ENCODE measurements around the gene LURAP1L. TPM values are rescaled to one million over a fixed set of nuclear protein-coding genes. Genes with fewer than 3 reads are reported as not detected.

The LURAP1L gene
- total RNA-seq, 1 experiment from 2014 or later = not detected

DNA sequence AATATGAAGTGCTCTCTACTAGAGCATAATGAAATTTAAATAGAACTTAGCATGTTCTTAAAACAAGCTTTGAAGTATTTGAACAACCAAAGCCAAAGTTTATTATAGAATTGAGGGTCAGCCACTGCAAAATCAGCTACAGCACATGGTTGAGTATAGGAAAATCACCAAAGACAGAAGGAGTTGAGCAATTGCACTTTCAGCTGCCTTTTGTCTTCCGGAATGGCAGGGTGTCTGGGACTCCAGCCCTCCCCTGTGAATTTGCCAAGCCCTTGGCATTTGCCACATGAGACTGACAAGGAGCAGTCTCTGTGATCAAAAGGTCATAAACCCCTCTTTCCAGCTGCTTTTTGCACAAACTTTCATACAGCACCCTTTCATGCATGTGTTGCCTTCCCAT lies 8.5 kb upstream of the LURAP1L start:
- Histone ChIP-seq H3K4me2 (ENCODE audit: low read depth, low read length, poor library complexity, severe bottlenecking) (no peak overlapping the region), H3K4me3 (ENCODE audit: low read length) (no peak overlapping the region), H3K36me3 (ENCODE audit: insufficient read depth, low read length) (no peaks in the 10 kb centered on the region), H3K4me1 (ENCODE audit: low read length) (no peaks in the 10 kb centered on the region), H3K27ac (ENCODE audit: low read length) (no peak overlapping the region), H3K9ac (ENCODE audit: low read length) (no peak overlapping the region), H3K79me2 (ENCODE audit: low read length) (no peaks in the 10 kb centered on the region), H4K20me1 (ENCODE audit: insufficient read depth, low read depth, low read length) (no peaks in the 10 kb centered on the region), H3K9me2 (replicated peaks; ENCODE audit: insufficient read depth, low read length) (no peaks in the 10 kb centered on the region), H3K27me3 (ENCODE audit: low read length) (no peaks in the 10 kb centered on the region), H2AFZ (ENCODE audit: low read length) (no peak overlapping the region), H3K9me3 (ENCODE audit: low read length) (peaks cover 3% of the 10 kb centered on the region; the same call in 1 of the 2 replicates)
- DNase-seq = no peak

DNA sequence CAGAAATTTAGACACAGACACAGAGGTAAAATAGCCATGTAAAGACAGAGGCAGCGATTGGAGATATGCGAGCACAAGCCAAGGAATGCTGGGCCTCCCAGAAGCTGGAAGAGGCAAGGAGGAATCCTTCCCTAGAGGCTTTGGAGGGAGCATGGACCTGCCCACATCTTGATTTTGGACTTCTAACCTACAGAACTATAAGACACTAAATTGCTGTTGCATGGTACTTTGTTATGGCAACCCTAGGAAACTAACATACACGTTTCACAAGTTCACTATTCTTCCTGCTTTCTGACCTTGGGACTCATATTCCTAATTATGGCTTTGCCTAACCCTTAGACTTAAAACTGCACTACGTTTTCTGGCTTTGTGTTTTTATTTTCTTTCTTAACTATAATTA lies 4.6 kb upstream of the LURAP1L start:
- Histone ChIP-seq H3K4me3 (ENCODE audit: low read length) (no peak overlapping the region), H3K36me3 (ENCODE audit: insufficient read depth, low read length) (no peaks in the 10 kb centered on the region), H3K79me2 (ENCODE audit: low read length) (no peaks in the 10 kb centered on the region), H3K9me2 (replicated peaks; ENCODE audit: insufficient read depth, low read length) (no peaks in the 10 kb centered on the region), H2AFZ (ENCODE audit: low read length) (no peak overlapping the region), H3K9me3 (ENCODE audit: low read length) (peaks cover 3% of the 10 kb centered on the region; the same call in 1 of the 2 replicates), H3K4me2 (ENCODE audit: low read depth, low read length, poor library complexity, severe bottlenecking) (no peak overlapping the region), H3K27me3 (ENCODE audit: low read length) (no peaks in the 10 kb centered on the region), H3K9ac (ENCODE audit: low read length) (no peak overlapping the region), H3K27ac (ENCODE audit: low read length) (no peak overlapping the region), H4K20me1 (ENCODE audit: insufficient read depth, low read depth, low read length) (no peaks in the 10 kb centered on the region), H3K4me1 (ENCODE audit: low read length) (no peaks in the 10 kb centered on the region)
- DNase-seq = no peak

DNA sequence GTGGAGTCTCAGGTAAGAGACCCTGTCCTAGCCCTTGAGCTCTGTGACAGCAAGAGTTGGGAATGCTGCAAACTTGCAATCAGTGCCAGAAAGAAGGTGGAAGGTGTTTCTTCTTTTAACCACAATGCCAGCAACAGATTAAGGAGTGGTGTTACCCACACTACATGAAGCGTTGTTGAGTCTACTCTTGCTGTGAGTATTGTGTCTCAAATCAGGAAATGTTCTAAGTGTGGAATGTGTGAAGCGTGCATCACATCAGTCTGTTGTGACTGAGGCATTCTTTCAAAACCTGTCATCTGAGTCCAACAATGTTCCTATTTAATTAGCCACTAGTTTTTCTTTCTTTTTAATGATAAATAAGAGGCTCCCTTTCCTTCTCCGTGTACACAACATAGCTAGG lies 2.9 kb upstream of the LURAP1L start:
- H3K4me2 ChIP-seq (ENCODE audit: low read depth, low read length, poor library complexity, severe bottlenecking) = no peak overlapping the region
- no peak overlapping the region for H2AFZ ChIP-seq (ENCODE audit: low read length)
- DNase-seq = no peak
- peaks cover 3% of the 10 kb centered on the region; the same call in 1 of the 2 replicates for H3K9me3 ChIP-seq (ENCODE audit: low read length)
- H4K20me1 ChIP-seq (ENCODE audit: insufficient read depth, low read depth, low read length) = no peaks in the 10 kb centered on the region
- no peaks in the 10 kb centered on the region for H3K4me1 ChIP-seq (ENCODE audit: low read length)
- no peaks in the 10 kb centered on the region for H3K36me3 ChIP-seq (ENCODE audit: insufficient read depth, low read length)
- H3K4me3 ChIP-seq (ENCODE audit: low read length) = no peak overlapping the region
- no peak overlapping the region for H3K9ac ChIP-seq (ENCODE audit: low read length)
- H3K27me3 ChIP-seq (ENCODE audit: low read length) = no peaks in the 10 kb centered on the region
- no peaks in the 10 kb centered on the region for H3K79me2 ChIP-seq (ENCODE audit: low read length)
- H3K27ac ChIP-seq (ENCODE audit: low read length) = no peak overlapping the region
- no peaks in the 10 kb centered on the region for H3K9me2 ChIP-seq (replicated peaks; ENCODE audit: insufficient read depth, low read length)

DNA sequence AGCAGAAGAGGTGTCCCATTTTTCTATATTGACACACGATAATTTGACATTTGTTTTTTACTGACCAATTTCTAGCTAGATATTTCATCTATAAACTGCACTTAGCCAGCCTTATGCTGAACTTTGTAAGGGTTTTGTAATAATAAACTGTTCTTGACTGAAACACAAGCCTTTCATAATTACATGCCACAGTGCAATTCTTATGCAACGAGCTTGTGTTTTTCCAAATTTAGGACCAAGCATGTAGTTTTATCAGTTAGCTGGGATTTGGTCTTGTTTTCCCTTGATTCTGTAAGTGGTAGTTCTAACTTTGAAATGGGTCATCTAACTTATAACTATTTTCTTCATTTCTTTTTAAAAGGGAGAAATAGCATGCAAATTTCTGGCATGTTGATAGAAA lies 1.3 kb upstream of the LURAP1L start:
- Histone ChIP-seq H3K9ac (ENCODE audit: low read length) (no peak overlapping the region), H4K20me1 (ENCODE audit: insufficient read depth, low read depth, low read length) (no peaks in the 10 kb centered on the region), H3K9me2 (replicated peaks; ENCODE audit: insufficient read depth, low read length) (no peaks in the 10 kb centered on the region), H3K4me2 (ENCODE audit: low read depth, low read length, poor library complexity, severe bottlenecking) (no peak overlapping the region), H3K4me1 (ENCODE audit: low read length) (no peaks in the 10 kb centered on the region), H3K79me2 (ENCODE audit: low read length) (no peaks in the 10 kb centered on the region), H3K36me3 (ENCODE audit: insufficient read depth, low read length) (no peaks in the 10 kb centered on the region), H3K27me3 (ENCODE audit: low read length) (no peaks in the 10 kb centered on the region), H3K4me3 (ENCODE audit: low read length) (no peak overlapping the region), H3K27ac (ENCODE audit: low read length) (no peak overlapping the region), H3K9me3 (ENCODE audit: low read length) (peaks cover under 1% of the 10 kb centered on the region; the same call in 1 of the 2 replicates), H2AFZ (ENCODE audit: low read length) (no peak overlapping the region)
- no peak for DNase-seq

DNA sequence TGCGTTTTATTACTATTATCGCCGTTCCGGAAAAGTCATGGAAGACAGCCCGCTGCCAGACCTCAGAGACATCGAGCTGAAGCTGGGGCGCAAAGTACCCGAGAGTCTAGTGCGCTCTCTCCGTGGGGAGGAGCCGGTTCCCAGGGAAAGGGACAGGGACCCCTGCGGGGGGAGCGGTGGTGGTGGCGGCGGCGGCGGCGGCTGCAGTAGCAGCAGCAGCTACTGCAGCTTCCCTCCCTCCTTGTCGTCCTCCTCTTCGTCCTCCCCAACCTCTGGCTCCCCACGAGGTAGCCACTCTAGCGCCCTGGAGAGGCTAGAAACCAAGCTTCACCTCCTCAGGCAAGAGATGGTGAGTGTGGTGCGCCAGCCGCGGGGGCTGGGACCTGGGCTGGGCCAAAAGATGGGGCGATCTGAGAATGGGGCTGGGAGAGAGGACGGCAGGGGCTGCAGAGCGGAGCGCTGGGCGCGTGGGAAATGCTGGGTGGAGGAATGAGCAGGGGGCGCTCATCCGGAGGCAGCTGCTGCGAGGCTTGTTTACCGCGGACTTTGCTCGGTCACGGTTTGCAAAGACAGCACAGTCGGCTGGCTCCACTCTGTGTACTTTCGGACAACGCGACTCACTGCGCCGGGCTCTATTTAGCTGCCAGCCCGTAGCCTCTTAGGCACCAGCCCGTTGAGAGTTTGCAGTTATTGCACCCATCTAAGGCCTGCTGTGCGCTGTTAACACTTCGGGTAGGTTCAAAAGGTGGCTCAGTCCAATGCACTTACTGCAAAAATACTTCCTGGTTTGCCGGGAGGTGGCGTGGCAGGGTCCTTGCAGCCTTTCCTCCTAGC lies 1.1 kb downstream of the LURAP1L start:
- Histone ChIP-seq H3K4me1 (ENCODE audit: low read length) (no peaks in the 10 kb centered on the region), H3K79me2 (ENCODE audit: low read length) (no peaks in the 10 kb centered on the region), H4K20me1 (ENCODE audit: insufficient read depth, low read depth, low read length) (no peaks in the 10 kb centered on the region), H3K4me3 (ENCODE audit: low read length) (no peak overlapping the region), H3K36me3 (ENCODE audit: insufficient read depth, low read length) (no peaks in the 10 kb centered on the region), H3K9me3 (ENCODE audit: low read length) (no peaks in the 10 kb centered on the region), H3K4me2 (ENCODE audit: low read depth, low read length, poor library complexity, severe bottlenecking) (no peak overlapping the region), H3K9ac (ENCODE audit: low read length) (no peak overlapping the region), H3K9me2 (replicated peaks; ENCODE audit: insufficient read depth, low read length) (no peaks in the 10 kb centered on the region), H3K27me3 (ENCODE audit: low read length) (no peaks in the 10 kb centered on the region), H2AFZ (ENCODE audit: low read length) (no peak overlapping the region), H3K27ac (ENCODE audit: low read length) (no peak overlapping the region)
- no peak for DNase-seq

DNA sequence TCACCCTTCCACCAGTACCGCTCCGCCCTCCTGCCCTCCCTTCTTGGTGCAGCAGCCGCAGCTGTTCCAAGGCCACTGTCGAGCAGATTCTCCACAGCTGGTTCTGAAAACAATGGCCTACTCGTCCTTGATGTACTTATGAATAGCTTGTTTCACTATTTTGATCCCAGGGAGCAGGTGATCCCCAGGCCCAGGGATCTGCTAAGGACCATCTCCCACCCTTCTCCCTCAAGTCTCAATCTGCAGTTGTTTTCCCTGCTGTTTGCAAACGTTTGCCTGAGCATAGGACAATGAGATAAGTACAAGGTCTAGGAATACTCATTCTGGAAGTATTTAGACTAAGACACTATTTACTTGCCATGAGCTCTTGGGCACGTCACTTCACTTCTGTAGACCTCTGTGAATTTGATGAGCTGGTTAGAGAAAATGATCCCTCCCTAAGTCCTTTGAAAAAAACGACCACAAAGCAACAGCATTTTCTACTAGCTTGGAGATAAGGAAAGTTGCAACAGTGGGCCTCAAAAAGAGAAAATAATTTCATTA lies 1.8 kb downstream of the LURAP1L start:
- H4K20me1 ChIP-seq (ENCODE audit: insufficient read depth, low read depth, low read length) = no peaks in the 10 kb centered on the region
- DNase-seq = no peak
- H3K9me2 ChIP-seq (replicated peaks; ENCODE audit: insufficient read depth, low read length) = no peaks in the 10 kb centered on the region
- no peaks in the 10 kb centered on the region for H3K9me3 ChIP-seq (ENCODE audit: low read length)
- no peaks in the 10 kb centered on the region for H3K36me3 ChIP-seq (ENCODE audit: insufficient read depth, low read length)
- no peak overlapping the region for H3K9ac ChIP-seq (ENCODE audit: low read length)
- H3K4me2 ChIP-seq (ENCODE audit: low read depth, low read length, poor library complexity, severe bottlenecking) = no peak overlapping the region
- H3K4me3 ChIP-seq (ENCODE audit: low read length) = no peak overlapping the region
- no peak overlapping the region for H2AFZ ChIP-seq (ENCODE audit: low read length)
- H3K4me1 ChIP-seq (ENCODE audit: low read length) = no peaks in the 10 kb centered on the region
- no peaks in the 10 kb centered on the region for H3K27me3 ChIP-seq (ENCODE audit: low read length)
- no peaks in the 10 kb centered on the region for H3K79me2 ChIP-seq (ENCODE audit: low read length)
- H3K27ac ChIP-seq (ENCODE audit: low read length) = no peak overlapping the region

DNA sequence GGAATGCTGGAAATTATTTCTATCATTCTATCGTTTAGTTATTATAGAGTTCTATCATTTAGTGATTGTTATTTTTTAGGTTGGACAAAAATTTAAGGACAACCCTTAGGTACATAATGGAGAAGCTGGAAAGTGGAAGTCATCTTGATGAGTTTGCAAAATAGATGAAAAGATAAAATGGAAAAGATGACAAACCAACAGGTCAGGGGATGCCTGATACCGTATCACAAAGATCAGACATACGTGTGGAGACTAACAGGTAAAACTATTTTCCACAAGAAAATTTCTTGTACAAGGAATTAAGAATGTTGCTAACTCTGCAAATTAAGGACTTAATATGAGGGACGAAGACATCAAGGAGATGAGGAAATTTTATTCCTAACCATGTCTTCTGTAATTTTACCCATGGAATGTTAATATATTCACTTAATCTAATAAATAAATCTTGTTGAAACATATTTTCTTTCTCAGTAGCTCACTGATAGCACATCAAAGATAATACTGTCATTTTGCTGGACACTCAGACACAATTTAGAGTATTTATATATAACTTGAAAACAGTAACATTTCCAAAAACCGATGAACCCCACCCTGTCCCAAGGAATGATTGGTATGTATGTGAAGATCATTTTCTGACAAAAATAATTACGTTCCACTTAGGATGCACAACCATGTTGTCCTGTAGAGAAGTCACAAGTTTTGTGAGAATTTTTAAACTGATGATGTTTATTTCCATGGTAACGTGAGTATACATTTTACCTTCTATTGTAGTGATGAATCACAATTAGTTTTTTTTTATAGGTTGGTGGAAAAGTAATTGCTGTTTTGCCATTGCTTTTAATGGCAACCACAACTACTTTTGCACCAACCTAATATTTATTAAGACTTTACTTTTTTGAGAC lies 2.6 kb downstream of the LURAP1L start:
- no peak overlapping the region for H2AFZ ChIP-seq (ENCODE audit: low read length)
- no peak overlapping the region for H3K4me2 ChIP-seq (ENCODE audit: low read depth, low read length, poor library complexity, severe bottlenecking)

DNA sequence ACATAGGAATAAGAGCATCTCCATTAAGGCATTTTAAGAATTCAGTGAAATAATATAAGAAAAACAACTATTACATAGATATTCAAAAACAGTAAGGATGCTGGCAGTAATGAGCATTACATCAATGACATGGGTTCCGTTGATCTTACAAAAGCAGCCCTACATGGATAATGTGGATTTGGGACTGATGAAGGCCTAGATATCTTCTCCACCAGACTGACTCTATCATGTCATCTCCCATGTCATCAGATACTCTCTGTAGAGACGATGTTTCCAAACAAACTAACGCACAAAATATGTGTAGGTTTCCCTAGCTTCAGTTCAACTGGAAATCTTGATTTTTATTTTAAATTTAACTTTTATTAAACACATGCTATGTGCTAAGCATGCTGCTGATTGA lies 3.6 kb downstream of the LURAP1L start:
- Histone ChIP-seq H3K4me1 (ENCODE audit: low read length) (no peaks in the 10 kb centered on the region), H4K20me1 (ENCODE audit: insufficient read depth, low read depth, low read length) (no peaks in the 10 kb centered on the region), H3K27me3 (ENCODE audit: low read length) (no peaks in the 10 kb centered on the region), H3K36me3 (ENCODE audit: insufficient read depth, low read length) (no peaks in the 10 kb centered on the region), H3K27ac (ENCODE audit: low read length) (no peak overlapping the region), H3K4me2 (ENCODE audit: low read depth, low read length, poor library complexity, severe bottlenecking) (no peak overlapping the region), H3K9ac (ENCODE audit: low read length) (no peak overlapping the region), H3K79me2 (ENCODE audit: low read length) (no peaks in the 10 kb centered on the region), H2AFZ (ENCODE audit: low read length) (no peak overlapping the region), H3K9me3 (ENCODE audit: low read length) (peaks cover 11% of the 10 kb centered on the region; the same call in 1 of the 2 replicates), H3K9me2 (replicated peaks; ENCODE audit: insufficient read depth, low read length) (no peaks in the 10 kb centered on the region), H3K4me3 (ENCODE audit: low read length) (no peak overlapping the region)
- DNase-seq = no peak

More for the DNA sequence above, 2.6 kb downstream of the LURAP1L start:
- Histone ChIP-seq H3K4me1 (ENCODE audit: low read length) (no peaks in the 10 kb centered on the region), H3K36me3 (ENCODE audit: insufficient read depth, low read length) (no peaks in the 10 kb centered on the region), H4K20me1 (ENCODE audit: insufficient read depth, low read depth, low read length) (no peaks in the 10 kb centered on the region), H3K9ac (ENCODE audit: low read length) (no peak overlapping the region), H3K9me3 (ENCODE audit: low read length) (0 out of 2 replicates have a peak, but pooled peaks cover 1% of the 10 kb centered on the region), H3K79me2 (ENCODE audit: low read length) (no peaks in the 10 kb centered on the region), H3K27me3 (ENCODE audit: low read length) (no peaks in the 10 kb centered on the region), H3K9me2 (replicated peaks; ENCODE audit: insufficient read depth, low read length) (no peaks in the 10 kb centered on the region), H3K27ac (ENCODE audit: low read length) (no peak overlapping the region), H3K4me3 (ENCODE audit: low read length) (no peak overlapping the region)
- no peak for DNase-seq

All from Karpas-422 (cell line).